Stimulated activated CD8-positive, alpha-beta memory T cell treated with anti-CD3 and anti-CD28 coated beads, Interleukin-12 subunit alpha, Interleukin-12 subunit beta, amount 100 ng/mL, for 4 hours (primary cell): ENCODE data around the gene ACACB.

Experiments used
- DNase-seq: peaks from one replicate; pipeline ENCODE4 v3.0.0-alpha.2; 2020; ENCODE audit warnings: low read depth

The ACACB gene

GRCh38 chr12:109219938-109220337 is 103.6 kb downstream of the ACACB start:
- no peak for DNase-seq

DNA sequence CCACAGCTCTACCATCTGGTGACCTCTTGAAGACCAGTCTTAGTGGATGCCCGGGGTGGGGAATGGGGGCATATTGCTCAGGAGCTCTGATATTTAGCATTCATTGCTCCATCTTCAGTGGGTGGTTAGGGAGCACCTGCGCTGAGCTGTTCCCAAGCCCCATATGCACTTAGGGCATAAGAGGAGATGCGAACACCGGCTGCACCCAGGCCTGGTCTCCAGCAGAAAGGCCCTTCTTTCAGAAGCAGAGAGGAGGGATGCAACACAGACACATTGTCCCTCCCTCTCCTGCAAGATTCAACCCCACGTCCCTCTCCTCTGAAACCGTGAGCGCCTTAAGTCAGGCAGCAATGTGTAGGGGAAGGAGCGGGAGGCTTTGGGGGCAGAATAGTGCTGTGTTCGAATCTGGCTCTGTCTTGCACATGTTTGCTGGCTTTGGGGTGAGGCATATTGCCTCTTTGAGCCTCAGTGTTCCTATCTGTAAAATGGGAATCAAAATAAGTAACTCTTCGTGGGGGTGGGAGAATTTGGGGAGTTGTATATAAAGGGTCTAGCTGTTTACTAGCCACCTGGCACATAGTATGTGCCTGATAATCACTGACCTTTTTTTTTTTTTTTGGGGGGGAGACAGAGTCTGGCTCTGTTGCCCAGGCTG is 105.0 kb downstream of the ACACB start:
- no peak for DNase-seq

DNA sequence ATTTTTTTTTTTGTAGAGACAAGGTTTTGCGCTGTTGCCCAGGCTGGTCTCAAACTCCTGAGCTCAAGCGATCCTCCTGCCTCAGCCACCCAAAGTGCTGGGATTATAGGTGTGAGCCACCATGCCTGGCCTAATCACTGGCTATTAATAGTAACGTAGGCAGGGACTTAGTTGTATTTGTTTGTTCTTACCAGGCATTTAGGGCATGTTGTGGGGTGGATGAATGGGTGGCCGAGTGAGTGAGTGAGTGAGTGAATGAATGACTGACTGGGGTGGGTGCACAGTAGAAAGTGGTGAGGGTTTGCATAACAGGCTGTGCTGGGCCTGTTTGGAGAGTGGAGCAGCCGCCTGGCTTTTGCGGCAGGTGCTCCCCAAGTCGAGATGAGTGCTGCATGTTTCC is 105.7 kb downstream of the ACACB start:
- DNase-seq: no peak

GRCh38 chr12:109222496-109222895 is 106.1 kb downstream of the ACACB start:
- DNase-seq: no peak

- DNase-seq: no peak
Measured at GRCh38 chr12:109223211-109223610, 106.8 kb downstream of the ACACB start.

- DNase-seq: no peak
Measured at GRCh38 chr12:109223868-109224267, 107.5 kb downstream of the ACACB start.

DNA sequence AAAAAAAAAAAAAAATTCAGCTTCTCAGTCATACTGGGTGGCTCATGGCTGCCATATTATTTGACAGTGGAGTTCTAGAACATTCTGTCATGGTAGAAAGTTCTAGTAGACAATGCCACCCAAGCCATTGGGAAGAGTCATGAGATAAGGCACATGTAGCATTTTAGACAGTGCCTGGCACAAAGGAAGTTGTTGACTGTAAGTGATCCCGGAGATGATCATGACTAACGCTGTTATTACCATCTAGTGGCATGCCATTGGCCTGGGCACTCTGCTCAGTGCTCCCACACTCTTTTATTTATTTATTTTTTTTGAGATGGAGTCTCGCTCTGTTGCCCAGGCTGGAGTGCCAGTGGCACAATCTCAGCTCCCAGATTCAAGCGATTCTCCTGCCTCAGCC is 112.3 kb downstream of the ACACB start:
- no peak for DNase-seq

GRCh38 chr12:109230193-109230592 is 113.8 kb downstream of the ACACB start:
- no peak for DNase-seq

DNA sequence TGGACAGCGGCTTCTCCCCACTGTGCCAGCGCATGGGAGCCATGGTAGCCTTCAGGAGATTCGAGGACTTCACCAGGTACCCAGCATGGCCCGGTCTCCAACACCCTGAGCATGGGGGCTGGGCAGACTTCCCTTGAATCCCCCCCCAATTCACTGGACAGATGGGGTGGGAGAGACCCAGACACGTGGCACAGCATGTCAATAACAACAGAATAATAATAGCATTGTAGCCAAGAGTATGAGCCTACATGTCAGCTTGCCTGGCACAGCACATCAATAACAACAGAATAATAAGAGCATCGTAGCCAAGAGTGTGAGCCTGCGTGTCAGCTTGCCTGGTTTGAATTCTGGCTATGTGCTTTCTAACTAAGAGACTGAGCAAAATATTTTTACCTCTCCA is 116.3 kb downstream of the ACACB start:
- DNase-seq: no peak

DNA sequence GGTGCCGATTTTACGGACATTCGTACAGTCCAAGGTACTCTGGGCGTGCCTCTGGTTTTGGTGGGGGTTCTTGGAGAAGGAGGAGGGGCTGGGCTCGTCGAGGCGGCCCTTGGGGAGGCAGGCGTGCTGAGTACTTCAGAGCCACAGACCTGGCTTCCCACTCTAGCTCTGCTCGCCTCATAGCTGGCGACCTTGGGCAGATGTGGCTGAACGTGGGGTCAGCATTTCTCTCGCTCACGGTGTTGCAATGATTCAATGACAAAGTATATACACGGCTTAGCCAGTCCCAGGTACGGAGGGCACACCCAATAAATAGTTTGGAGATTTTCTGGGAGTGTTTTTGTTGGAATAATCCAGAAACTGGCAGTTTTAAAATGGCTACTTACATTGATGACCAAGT is 117.6 kb downstream of the ACACB start:
- no peak for DNase-seq

DNA sequence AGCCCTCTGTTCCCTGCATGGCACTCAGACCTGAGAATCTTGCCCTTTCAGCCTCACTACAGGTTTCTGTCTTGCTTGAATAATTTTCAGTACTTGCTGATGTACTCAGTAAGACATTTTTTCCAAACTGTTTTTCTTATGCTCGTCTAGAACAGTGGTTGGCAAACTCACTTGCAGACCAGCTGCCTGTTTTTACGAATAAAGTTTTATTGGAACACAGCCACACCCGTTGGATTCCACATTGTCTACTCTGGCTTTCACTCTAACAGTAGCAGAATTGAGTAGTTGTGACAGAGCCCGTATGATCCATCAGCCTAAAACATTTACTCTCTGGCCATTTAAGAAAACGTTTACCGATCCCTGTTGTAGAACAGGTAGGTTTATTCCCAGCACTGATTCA is 119.9 kb downstream of the ACACB start:
- no peak for DNase-seq

- DNase-seq: no peak
Measured at GRCh38 chr12:109239179-109239578, 122.8 kb downstream of the ACACB start.

DNA sequence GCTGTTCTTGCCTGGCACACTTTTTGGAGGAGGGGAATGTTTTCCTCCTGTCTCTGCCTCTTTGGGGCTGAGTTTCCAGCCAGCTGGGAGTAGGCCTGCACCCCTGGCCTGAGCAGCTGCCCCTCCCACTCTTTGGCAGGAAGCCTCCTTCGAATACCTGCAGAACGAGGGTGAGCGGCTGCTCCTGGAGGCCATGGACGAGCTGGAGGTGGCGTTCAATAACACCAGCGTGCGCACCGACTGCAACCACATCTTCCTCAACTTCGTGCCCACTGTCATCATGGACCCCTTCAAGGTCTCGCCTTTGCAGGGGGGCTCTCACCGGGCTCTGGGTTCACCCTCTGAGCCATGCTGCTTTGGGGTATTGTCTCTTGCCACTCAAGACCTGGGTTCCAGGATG is 123.3 kb downstream of the ACACB start:
- no peak for DNase-seq

GRCh38 chr12:109240365-109240764 is 124.0 kb downstream of the ACACB start:
- DNase-seq: no peak

DNA sequence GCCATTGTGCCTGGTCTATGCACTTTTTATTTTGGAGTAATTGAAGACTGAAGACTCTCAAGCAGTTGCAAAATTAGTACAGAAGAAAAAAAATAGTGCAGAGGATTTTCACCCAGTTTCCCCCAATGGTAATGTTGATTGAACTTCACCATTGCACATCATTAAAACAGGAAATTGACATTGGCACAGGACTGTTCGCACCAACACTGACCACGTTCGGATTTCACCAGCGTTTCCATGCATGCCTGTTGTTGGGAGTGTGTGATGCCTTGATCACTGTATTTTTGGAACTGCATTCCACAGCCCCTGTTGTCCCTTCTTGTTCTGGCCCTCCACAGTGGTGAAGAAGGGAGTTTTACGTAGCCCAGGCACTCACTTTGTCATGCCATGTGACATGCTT is 125.5 kb downstream of the ACACB start:
- no peak for DNase-seq

DNA sequence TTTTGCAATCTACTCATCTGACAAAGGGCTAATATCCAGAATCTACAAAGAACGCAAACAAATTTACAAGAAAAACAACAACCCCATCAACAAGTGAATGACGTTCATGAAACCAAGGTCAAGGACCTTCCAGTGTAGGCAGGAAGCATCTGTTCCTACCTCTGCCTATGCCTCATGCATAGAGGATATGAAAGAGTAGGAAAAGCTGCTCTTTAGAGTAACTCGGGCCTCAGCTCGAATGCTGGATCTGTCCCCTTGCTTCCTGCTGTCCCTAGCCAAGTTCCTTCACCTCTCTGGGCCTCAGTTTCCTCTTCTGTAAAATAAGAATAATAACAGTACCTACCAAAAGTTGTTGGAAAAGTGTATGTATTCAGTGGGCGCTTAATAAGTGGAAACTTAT is 127.7 kb downstream of the ACACB start:
- DNase-seq: no peak

DNA sequence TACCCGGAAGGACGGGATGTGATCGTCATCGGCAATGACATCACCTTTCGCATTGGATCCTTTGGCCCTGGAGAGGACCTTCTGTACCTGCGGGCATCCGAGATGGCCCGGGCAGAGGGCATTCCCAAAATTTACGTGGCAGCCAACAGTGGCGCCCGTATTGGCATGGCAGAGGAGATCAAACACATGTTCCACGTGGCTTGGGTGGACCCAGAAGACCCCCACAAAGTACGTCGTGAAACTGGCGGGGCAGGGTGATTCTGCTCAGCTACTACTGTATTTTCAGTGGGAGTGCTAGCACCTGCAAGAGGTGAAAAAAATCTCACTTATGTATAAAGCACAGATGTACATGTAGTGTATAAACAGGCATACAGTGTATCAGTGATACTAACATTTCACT is 129.8 kb downstream of the ACACB start:
- DNase-seq: no peak

GRCh38 chr12:109247831-109248654 is 131.7 kb downstream of the ACACB start:
- DNase-seq: no peak

- no peak for DNase-seq
Measured at GRCh38 chr12:109250523-109250922, 134.1 kb downstream of the ACACB start.

GRCh38 chr12:109252799-109253198 is 136.4 kb downstream of the ACACB start:
- DNase-seq: no peak

GRCh38 chr12:109253913-109254544 is 137.6 kb downstream of the ACACB start:
- no peak for DNase-seq

GRCh38 chr12:109255377-109255776 is 139.0 kb downstream of the ACACB start:
- DNase-seq: no peak

GRCh38 chr12:109256011-109256410 is 139.6 kb downstream of the ACACB start:
- no peak for DNase-seq
